Measurements from ENCODE around the gene FAM72A.
"Not testable (repeated sequence)": the region's sequence is repeated elsewhere in the genome, so short reads cannot be mapped to it uniquely, and the experiment has no call there.

Gene FAM72A

GRCh38 chr1:206215600-206216392 is 13.2 kb upstream of the FAM72A start:
- not testable (repeated sequence) for DNase-seq (ENCODE audit: low spot score)

GRCh38 chr1:206210802-206211201 is 8.2 kb upstream of the FAM72A start:
- not testable (repeated sequence) for DNase-seq (ENCODE audit: low spot score)

- not testable (repeated sequence) for DNase-seq (ENCODE audit: low spot score)
Measured at GRCh38 chr1:206205569-206205968, 2.9 kb upstream of the FAM72A start.

GRCh38 chr1:206204871-206205270 is 2.2 kb upstream of the FAM72A start:
- DNase-seq (ENCODE audit: low spot score), result not testable (repeated sequence)

- DNase-seq (ENCODE audit: low spot score), result not testable (repeated sequence)
Measured at GRCh38 chr1:206204159-206204511, 1.5 kb upstream of the FAM72A start.

- not testable (repeated sequence) for DNase-seq (ENCODE audit: low spot score)
Measured at GRCh38 chr1:206203364-206204158, 922 bp upstream of the FAM72A start, which contains the start of gene SRGAP2. Gene SRGAP2, plus strand, starts transcription at chr1:206203541. Its CDS starts 2,430 bp downstream, at chr1:206205971.

GRCh38 chr1:206196748-206197424 is 5.8 kb downstream of the FAM72A start:
- not testable (repeated sequence) for DNase-seq (ENCODE audit: low spot score)

- not testable (repeated sequence) for DNase-seq (ENCODE audit: low spot score)
Measured at GRCh38 chr1:206195182-206195581, 7.5 kb downstream of the FAM72A start.

- not testable (repeated sequence) for DNase-seq (ENCODE audit: low spot score)
Measured at GRCh38 chr1:206186826-206187225, 15.8 kb downstream of the FAM72A start.

- DNase-seq (ENCODE audit: low spot score), result not testable (repeated sequence)
Measured at GRCh38 chr1:206185778-206186177, 16.9 kb downstream of the FAM72A start.

- not testable (repeated sequence) for DNase-seq (ENCODE audit: low spot score)
Measured at GRCh38 chr1:206183788-206184187, 18.9 kb downstream of the FAM72A start.

GRCh38 chr1:206182368-206183317 is 20.0 kb downstream of the FAM72A start:
- DNase-seq (ENCODE audit: low spot score), result not testable (repeated sequence)

GRCh38 chr1:206179666-206180065 is 23.0 kb downstream of the FAM72A start:
- not testable (repeated sequence) for DNase-seq (ENCODE audit: low spot score)

- DNase-seq (ENCODE audit: low spot score), result not testable (repeated sequence)
Measured at GRCh38 chr1:206178061-206178989, 24.3 kb downstream of the FAM72A start.

- DNase-seq (ENCODE audit: low spot score), result not testable (repeated sequence)
Measured at GRCh38 chr1:206176114-206176502, 26.5 kb downstream of the FAM72A start.

- DNase-seq (ENCODE audit: low spot score), result not testable (repeated sequence)
Measured at GRCh38 chr1:206175459-206176113, 27.1 kb downstream of the FAM72A start.

GRCh38 chr1:206174182-206174868 is 28.3 kb downstream of the FAM72A start:
- DNase-seq (ENCODE audit: low spot score), result not testable (repeated sequence)

GRCh38 chr1:206173110-206173719 is 29.4 kb downstream of the FAM72A start:
- not testable (repeated sequence) for DNase-seq (ENCODE audit: low spot score)
